ENCODE results near the gene CACNA2D3. TPM values are rescaled to one million over a fixed set of nuclear protein-coding genes. Genes with fewer than 3 reads are reported as not detected.

Gene CACNA2D3
- total RNA-seq, 1 experiment from 2014 or later = not detected

GRCh38 chr3:54570008-54570407 is 447.7 kb downstream of the CACNA2D3 start:
- in situ Hi-C loops (cut with HindIII; ENCODE audit: low sequenced_read_pairs) = no loop called here

DNA sequence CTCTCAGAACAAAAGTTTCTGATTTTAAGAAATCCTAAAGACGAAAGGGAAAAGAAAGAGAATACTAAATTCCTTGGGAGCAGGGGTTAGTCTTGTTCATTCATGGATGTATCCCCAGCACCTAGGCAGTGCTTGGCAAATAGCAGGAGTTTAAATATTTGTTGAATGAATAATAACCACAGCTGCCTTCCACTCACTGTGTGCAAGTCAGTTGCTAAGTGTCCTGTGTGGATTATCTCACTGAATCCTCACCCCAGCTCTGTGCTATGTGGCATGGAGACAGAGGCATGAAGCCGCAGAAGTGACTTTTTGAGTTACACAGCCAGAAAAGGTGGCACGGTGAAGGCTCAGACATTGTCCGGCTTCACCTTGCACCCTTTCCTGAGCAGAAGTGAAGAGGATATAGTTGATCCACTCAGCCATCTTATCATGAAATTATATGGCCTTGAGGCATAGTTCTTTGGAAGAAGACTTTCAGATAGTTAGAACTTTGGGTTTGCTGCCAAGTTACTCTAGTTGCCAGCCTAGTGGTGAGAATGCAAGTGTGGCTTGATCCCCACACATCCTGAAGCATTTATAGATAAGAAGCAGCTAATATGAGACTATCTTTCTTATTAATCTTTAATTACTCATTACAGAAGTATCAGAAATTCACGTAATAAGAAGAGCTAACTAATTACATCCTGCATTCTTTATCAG is 450.0 kb downstream of the CACNA2D3 start:
- in situ Hi-C loops (cut with HindIII; ENCODE audit: low sequenced_read_pairs) = no loop called here

More at GRCh38 chr3:54570008-54570407, 447.7 kb downstream of the CACNA2D3 start:
- no peak for DNase-seq (ENCODE audit: low spot score)

GRCh38 chr3:54573858-54574257 is 451.5 kb downstream of the CACNA2D3 start:
- no peak for DNase-seq (ENCODE audit: low spot score)
- in situ Hi-C loops (cut with HindIII; ENCODE audit: low sequenced_read_pairs) = no loop called here

More for the DNA sequence above, 450.0 kb downstream of the CACNA2D3 start:
- DNase-seq (ENCODE audit: low spot score) = no peak

DNA sequence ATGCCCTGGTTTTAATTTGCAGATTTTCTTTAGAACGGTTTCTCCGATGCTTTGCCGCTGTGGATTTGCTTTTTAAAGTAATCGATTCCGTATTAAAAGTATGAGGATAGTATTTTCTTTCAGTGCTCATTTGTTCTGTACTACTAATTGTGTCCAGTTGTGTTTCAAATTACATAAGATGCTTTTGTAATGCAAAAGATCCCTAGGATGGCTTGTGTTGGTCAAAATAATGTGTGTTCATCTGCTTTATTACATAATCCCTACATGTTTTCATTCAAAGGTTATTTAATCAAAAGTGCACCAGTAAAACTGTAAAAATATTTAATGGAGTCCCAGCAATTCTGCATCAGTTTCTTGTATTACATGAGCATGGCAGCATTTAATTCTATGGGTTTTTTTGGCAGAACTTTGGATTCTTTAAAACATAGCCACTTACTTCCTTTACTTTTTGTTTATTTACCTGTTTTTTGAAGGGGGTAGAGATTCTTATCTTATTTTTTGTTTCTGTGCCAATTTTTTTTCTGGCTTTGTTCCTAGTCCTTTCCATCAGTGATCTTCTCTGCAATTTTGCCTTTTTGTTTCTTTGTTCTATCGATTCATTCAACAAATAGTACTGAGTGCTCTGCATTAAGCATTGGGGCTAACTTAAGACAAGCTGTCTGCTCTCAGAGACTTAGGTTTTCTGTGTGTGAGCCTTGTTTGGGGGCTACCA is 452.7 kb downstream of the CACNA2D3 start:
- DNase-seq (ENCODE audit: low spot score) = no peak
- in situ Hi-C loops (cut with HindIII; ENCODE audit: low sequenced_read_pairs) = no loop called here

DNA sequence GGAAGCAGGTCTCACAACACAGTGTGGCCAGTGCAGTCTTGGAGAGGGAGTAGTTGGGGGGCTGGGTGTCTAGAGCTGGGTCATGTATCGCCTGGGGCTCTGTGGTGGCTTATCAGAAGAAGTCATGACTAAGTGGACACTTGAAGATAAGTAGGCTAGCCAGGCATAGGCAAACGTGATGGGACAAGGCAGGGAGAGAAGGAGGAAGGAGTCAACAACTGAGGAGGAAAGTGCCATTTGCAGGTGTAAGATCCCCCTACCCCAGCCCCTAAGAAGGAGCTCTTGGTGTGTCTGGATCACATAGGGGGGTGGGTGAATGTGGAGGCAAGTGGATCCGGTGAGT is 453.2 kb downstream of the CACNA2D3 start:
- in situ Hi-C loops (cut with HindIII; ENCODE audit: low sequenced_read_pairs) = no loop called here
- DNase-seq (ENCODE audit: low spot score) = no peak

GRCh38 chr3:54577313-54577712 is 455.0 kb downstream of the CACNA2D3 start:
- DNase-seq (ENCODE audit: low spot score) = no peak
- in situ Hi-C loops (cut with HindIII; ENCODE audit: low sequenced_read_pairs) = no loop called here

DNA sequence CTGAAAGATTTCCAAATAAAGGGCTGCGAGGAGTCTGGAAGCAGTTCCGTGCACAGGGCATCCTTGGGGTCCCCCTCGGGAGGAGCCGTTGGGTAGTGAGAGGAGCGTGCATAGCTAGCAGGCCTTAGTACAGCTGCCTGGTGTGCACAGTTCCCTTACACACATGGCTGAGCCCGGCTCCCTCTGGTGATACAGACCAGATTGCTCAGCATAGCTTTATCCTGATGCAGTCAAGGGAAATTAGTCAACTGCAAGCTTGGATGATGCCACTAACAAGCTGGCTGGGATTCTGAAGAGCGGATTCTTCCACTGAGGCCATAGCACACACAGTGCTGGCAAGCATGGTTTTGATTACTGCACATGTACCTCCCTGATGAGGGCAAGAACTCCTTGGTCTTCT is 456.1 kb downstream of the CACNA2D3 start:
- in situ Hi-C loops (cut with HindIII; ENCODE audit: low sequenced_read_pairs) = no loop called here
- DNase-seq (ENCODE audit: low spot score) = peak; percentile 39

DNA sequence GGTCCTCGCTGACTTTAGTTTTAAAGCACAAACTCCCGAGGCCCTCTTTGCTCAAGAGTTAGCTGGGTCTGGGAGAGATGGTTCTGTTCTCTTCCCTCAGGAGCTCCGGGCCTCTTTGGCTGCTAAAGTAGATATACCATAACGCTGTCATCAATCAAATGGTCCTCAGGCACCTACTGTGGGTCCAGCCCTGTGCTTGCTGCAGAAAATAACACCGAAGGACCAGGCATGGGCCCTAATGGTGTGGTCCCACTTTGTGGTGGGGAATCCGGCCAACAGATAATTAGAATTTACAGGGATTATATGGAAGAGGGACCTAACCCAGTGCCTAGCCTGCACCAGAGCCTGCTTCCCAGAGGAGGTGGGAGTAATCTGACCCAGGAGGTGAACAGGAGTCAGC is 458.1 kb downstream of the CACNA2D3 start:
- DNase-seq (ENCODE audit: low spot score) = no peak
- in situ Hi-C loops (cut with HindIII; ENCODE audit: low sequenced_read_pairs) = no loop called here

- in situ Hi-C loops (cut with HindIII; ENCODE audit: low sequenced_read_pairs) = no loop called here
These were observed 460.1 kb downstream of the CACNA2D3 start for GRCh38 chr3:54582424-54582823.

DNA sequence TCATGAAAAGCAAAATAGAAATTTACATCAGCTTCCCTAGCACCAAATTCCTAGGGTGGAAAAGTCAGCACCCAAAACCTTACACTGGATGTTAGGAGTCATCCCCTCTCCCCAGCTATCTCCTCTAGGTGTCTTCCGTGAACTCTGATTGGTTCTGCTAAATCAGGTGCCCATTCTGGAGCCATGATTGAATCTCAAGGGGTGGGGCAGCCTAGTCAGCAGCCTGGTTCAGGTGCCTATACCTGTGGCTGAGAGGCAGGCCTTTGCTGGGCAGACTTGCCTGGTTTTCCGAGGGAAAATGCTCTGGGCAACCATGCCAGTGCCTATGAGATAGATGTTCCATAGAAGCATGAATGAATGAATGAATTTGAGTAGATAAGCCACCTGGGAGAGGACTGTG is 468.8 kb downstream of the CACNA2D3 start:
- in situ Hi-C loops (cut with HindIII; ENCODE audit: low sequenced_read_pairs) = no loop called here
- no peak for DNase-seq (ENCODE audit: low spot score)

More at GRCh38 chr3:54582424-54582823, 460.1 kb downstream of the CACNA2D3 start:
- DNase-seq (ENCODE audit: low spot score) = no peak

GRCh38 chr3:54593653-54594052 is 471.3 kb downstream of the CACNA2D3 start:
- no peak for DNase-seq (ENCODE audit: low spot score)
- in situ Hi-C loops (cut with HindIII; ENCODE audit: low sequenced_read_pairs) = no loop called here

DNA sequence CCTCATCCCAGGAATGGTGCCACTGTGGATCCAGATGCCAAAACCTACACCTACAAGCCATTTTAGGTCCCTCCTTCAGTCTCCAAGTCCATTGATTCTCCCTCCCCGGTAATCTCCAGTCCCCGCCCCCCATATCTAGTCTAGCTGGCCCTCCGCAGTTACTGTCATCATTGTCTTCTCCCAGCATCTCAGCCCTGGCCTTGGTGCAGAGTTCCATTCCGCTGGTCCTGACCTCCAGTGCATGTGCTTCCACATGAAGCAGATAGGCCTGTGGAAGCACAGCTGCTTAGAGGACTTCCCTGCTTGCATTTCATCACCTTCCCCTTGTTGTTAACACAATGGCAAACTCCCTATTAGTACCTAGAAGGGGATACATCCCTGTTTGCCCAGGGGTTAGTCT is 473.7 kb downstream of the CACNA2D3 start:
- DNase-seq (ENCODE audit: low spot score) = no peak
- in situ Hi-C loops (cut with HindIII; ENCODE audit: low sequenced_read_pairs) = no loop called here

DNA sequence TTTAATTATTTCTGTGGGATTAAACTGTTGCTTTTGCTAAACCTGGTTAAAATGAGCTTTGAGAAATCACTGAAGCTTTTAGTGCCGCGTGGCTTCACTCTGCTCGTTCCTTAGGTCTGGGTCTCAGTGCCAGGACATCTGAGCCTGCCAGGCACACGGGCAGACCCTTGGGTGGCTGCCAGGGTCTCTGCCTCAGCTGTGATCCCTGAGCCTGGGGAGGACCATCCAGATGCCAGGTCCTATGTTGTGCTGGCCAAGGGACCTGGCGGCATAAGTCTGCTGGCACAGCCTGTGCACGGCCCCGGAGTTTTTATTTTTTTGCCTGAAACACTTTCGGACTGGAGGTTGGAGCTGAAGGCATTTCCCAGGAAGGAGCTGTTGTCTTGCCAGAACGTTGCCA is 477.4 kb downstream of the CACNA2D3 start:
- DNase-seq (ENCODE audit: low spot score) = peak; percentile 68
- in situ Hi-C loops (cut with HindIII; ENCODE audit: low sequenced_read_pairs) = no loop called here

GRCh38 chr3:54600441-54601204 is 478.3 kb downstream of the CACNA2D3 start:
- in situ Hi-C loops (cut with HindIII; ENCODE audit: low sequenced_read_pairs) = no loop called here
- peak; percentile 64 for DNase-seq (ENCODE audit: low spot score)

- DNase-seq (ENCODE audit: low spot score) = no peak
- in situ Hi-C loops (cut with HindIII; ENCODE audit: low sequenced_read_pairs) = no loop called here
These were observed 482.1 kb downstream of the CACNA2D3 start for GRCh38 chr3:54604495-54604894.

DNA sequence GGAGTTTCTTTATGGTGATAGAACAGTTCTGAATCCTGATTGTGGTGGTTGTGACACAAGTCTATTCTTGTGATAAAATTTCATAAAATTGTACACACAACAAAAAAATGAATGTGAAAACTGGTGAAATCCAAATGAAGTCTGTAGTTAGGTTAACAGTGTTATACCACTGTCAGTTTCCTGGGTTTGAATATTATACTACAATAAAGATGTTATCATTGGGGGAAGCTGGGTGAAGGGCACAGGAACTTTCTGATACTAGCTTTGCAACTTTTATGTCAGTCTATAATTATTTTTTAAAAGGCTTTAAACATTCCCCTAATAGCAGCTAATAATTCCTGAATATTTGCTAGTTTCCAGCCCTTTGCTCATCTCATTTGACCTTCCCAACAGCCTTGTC is 485.7 kb downstream of the CACNA2D3 start:
- in situ Hi-C loops (cut with HindIII; ENCODE audit: low sequenced_read_pairs) = no loop called here
- DNase-seq (ENCODE audit: low spot score) = no peak

- in situ Hi-C loops (cut with HindIII; ENCODE audit: low sequenced_read_pairs) = no loop called here
- DNase-seq (ENCODE audit: low spot score) = no peak
These were observed 496.7 kb downstream of the CACNA2D3 start for GRCh38 chr3:54619053-54619452.

DNA sequence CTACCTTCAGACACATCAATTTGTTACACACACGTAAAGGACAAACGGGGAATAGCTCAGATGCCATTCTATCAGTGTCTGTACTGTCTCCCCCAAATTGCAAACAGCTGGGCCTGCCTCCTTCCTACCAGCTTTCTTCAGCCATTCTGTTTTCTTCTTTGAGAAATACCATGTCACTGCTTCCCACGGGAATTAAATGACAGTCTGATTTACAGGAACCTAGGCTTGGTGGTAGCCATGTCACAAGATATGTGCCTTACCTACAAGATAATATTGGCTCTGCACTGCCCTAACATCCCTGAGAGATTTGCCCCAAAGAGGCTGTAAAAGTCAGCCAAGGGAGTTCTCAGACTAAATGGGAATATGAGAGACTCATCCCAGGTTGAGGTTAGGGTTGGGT is 497.2 kb downstream of the CACNA2D3 start:
- in situ Hi-C loops (cut with HindIII; ENCODE audit: low sequenced_read_pairs) = no loop called here
- DNase-seq (ENCODE audit: low spot score) = no peak

DNA sequence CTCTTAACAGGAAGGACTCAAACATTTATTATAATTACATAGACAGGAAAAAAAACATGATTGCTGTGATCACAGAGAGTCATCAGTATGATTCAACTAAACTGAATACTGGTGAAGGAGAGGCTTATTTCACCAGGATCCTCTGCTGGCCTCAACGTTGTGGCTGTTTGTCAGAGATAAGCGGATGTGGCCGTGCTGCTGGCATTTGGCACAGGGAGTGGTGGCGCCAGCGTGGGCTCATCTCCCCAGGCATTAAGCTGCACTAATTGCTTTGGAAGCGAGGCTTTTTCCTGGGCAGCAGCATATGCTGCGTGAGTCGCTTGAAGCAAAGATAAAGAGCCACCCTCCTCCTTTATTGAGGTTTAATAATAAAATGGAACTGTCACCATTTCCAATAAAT is 498.8 kb downstream of the CACNA2D3 start:
- DNase-seq (ENCODE audit: low spot score) = peak; percentile 70
- in situ Hi-C loops (cut with HindIII; ENCODE audit: low sequenced_read_pairs) = no loop called here

GRCh38 chr3:54622678-54623077 is 500.3 kb downstream of the CACNA2D3 start:
- in situ Hi-C loops (cut with HindIII; ENCODE audit: low sequenced_read_pairs) = no loop called here
- DNase-seq (ENCODE audit: low spot score) = no peak
